ENCODE results near the gene OGN.

OGN gene

GRCh38 chr9:92408747-92409478, 4.5 kb upstream of the OGN start:
- Histone ChIP-seq H3K27ac (no peak overlapping the region), H3K4me3 (no peak overlapping the region)

- no peak overlapping the region for H3K27ac ChIP-seq
- no peak overlapping the region for H3K4me3 ChIP-seq
These were observed 3.4 kb upstream of the OGN start for GRCh38 chr9:92407818-92408217.

GRCh38 chr9:92406477-92406876, 2.1 kb upstream of the OGN start:
- H3K4me3 ChIP-seq = no peak overlapping the region
- H3K27ac ChIP-seq = peak overlapping the region in 12 of 21 experiments; percentile 9 to 76 (median 52)

GRCh38 chr9:92405818-92406217, 1.4 kb upstream of the OGN start:
- Histone ChIP-seq H3K27ac (peak overlapping the region in 8 of 21 experiments; percentile 5 to 76 (median 54)), H3K4me3 (no peak overlapping the region)

- H3K27ac ChIP-seq = no peak overlapping the region
- H3K4me3 ChIP-seq = peak overlapping the region in 1 of 7 experiments; percentile 18
These were observed 1.3 kb downstream of the OGN start for GRCh38 chr9:92402826-92403745.

GRCh38 chr9:92402360-92402759, 2.0 kb downstream of the OGN start:
- Histone ChIP-seq H3K4me3 (no peak overlapping the region), H3K27ac (no peak overlapping the region)

GRCh38 chr9:92397853-92398252, 6.5 kb downstream of the OGN start:
- H3K4me3 ChIP-seq = no peak overlapping the region
- no peak overlapping the region for H3K27ac ChIP-seq

GRCh38 chr9:92395617-92396016, 8.8 kb downstream of the OGN start:
- H3K27ac ChIP-seq = no peak overlapping the region
- no peak overlapping the region for H3K4me3 ChIP-seq

GRCh38 chr9:92393686-92394085, 10.7 kb downstream of the OGN start:
- Histone ChIP-seq H3K27ac (no peak overlapping the region), H3K4me3 (no peak overlapping the region)

- H3K4me3 ChIP-seq = no peak overlapping the region
- no peak overlapping the region for H3K27ac ChIP-seq
These were observed 11.7 kb downstream of the OGN start for GRCh38 chr9:92392690-92393089.

GRCh38 chr9:92385953-92386352, 18.4 kb downstream of the OGN start:
- Histone ChIP-seq H3K4me3 (no peak overlapping the region), H3K27ac (peak overlapping the region in 2 of 21 experiments; percentile 20 to 26)

GRCh38 chr9:92385477-92385876, 18.9 kb downstream of the OGN start:
- no peak overlapping the region for H3K4me3 ChIP-seq
- H3K27ac ChIP-seq = peak overlapping the region in 2 of 21 experiments; percentile 20 to 26

GRCh38 chr9:92385001-92385400, 19.4 kb downstream of the OGN start:
- Histone ChIP-seq H3K4me3 (no peak overlapping the region), H3K27ac (peak overlapping the region in 1 of 21 experiments; percentile 7)

GRCh38 chr9:92384375-92384774, 20.0 kb downstream of the OGN start:
- no peak overlapping the region for H3K27ac ChIP-seq
- H3K4me3 ChIP-seq = no peak overlapping the region

- no peak overlapping the region for H3K27ac ChIP-seq
- H3K4me3 ChIP-seq = no peak overlapping the region
These were observed 22.6 kb downstream of the OGN start for GRCh38 chr9:92381775-92382174.

- Histone ChIP-seq H3K4me3 (no peak overlapping the region), H3K27ac (no peak overlapping the region)
These were observed 23.8 kb downstream of the OGN start for GRCh38 chr9:92380603-92381002.

- H3K27ac ChIP-seq = peak overlapping the region in 1 of 21 experiments; percentile 12
- H3K4me3 ChIP-seq = no peak overlapping the region
These were observed 25.4 kb downstream of the OGN start for GRCh38 chr9:92378865-92379560.

GRCh38 chr9:92377876-92378275, 26.5 kb downstream of the OGN start:
- H3K4me3 ChIP-seq = no peak overlapping the region
- H3K27ac ChIP-seq = no peak overlapping the region

GRCh38 chr9:92373167-92373566, 31.2 kb downstream of the OGN start:
- no peak overlapping the region for H3K4me3 ChIP-seq

GRCh38 chr9:92369075-92369474, 35.3 kb downstream of the OGN start:
- Histone ChIP-seq H3K27ac (no peak overlapping the region), H3K4me3 (no peak overlapping the region)

More at GRCh38 chr9:92373167-92373566, 31.2 kb downstream of the OGN start:
- H3K27ac ChIP-seq = no peak overlapping the region

Measured in skin epidermis (tissue), 12 donors.